T-helper 22 cell (primary cell): ENCODE results near the gene CLEC4M.
"Not testable (repeated sequence)": the region's sequence is repeated elsewhere in the genome, so short reads cannot be mapped to it uniquely, and the experiment has no call there.

Source experiments
- DNase-seq: peaks from one replicate; pipeline ENCODE4 v3.0.0-alpha.2; 2020; ENCODE audit warnings: low read depth

Gene CLEC4M

DNA sequence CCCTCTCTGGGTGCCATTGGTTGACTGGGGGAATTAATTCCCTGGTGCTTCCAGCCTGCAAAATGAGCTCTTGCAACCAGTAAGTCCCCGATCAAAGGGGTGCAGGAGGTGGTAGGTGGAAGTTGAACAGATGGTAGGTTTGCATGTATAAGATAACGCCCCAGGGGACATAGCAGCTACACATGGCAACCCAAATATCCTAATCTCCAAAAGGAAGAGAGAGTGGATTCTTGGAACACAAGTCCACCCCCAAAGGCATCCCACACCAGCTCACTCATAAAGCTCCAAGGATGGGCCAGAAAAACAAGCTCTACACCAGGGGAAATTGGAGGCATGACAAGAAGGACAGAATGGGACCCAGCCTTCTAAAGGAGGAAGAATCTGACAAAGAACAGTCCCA lies 20.5 kb upstream of the CLEC4M start:
- no peak for DNase-seq

DNA sequence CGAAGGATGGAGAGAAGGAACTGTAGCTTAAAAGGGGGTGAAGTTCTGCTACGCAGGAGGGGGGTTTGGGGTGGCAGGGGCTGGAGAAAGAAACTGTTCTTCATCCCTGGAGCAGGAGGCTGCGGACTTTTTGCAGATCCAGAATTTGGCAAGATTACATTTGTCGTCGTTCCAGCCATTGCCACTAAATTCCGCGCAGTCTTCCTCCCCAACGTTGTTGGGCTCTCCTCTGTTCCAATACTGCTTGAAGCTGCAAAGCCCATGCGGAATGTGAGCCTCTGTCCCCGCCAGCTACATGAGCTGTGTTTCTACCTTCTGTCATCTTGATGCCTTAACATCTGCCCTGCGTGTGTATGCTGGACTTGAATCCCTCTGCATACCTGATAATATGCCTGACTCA lies 20.1 kb upstream of the CLEC4M start:
- DNase-seq: no peak

DNA sequence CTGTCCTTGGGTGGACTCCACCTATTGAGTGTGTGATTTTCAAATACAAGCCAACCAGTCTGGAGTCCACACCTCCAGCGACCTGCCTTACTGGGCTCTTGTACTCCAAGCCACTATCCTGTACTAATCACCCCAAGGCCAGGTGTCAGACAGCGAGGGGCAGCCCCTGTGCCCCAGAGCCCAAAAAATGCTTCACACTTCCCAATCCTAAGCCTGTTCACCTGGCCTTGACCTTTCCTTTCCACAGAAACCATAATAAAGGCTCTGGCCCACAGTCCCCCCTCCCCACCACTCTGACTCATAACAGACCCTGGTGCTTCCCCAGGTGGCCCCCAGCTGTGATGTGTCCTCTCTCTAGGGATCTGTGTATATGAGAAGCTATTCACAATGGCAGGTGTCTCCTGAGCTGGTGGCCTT lies 19.6 kb upstream of the CLEC4M start:
- no peak for DNase-seq

DNA sequence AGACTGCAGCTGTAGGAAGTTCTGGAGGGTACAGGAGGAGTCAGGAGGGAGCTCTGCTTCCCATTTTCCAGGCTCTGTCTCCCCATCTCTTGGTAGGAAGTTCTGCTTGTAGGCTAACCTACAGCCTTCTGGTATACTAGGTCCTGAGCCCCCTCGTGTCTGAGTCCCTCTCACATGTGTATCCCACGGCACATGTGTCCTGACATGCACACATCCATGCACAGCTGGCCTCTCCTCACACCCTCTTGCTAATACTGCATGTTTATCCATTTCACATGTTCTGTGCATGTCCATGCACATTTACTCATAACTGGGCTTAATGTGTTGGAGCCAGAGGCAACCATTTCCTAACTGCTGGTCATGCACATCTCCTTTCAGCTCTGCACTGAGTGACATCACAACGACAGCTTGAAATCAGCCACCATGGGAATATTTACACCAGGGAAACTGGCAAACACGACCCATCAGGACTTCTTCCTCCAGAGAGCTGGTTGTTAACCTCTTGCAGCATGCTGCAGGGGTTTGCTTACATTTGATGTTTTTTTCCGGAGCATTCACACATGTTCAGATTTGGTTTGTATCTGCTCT lies 18.8 kb upstream of the CLEC4M start:
- no peak for DNase-seq

DNA sequence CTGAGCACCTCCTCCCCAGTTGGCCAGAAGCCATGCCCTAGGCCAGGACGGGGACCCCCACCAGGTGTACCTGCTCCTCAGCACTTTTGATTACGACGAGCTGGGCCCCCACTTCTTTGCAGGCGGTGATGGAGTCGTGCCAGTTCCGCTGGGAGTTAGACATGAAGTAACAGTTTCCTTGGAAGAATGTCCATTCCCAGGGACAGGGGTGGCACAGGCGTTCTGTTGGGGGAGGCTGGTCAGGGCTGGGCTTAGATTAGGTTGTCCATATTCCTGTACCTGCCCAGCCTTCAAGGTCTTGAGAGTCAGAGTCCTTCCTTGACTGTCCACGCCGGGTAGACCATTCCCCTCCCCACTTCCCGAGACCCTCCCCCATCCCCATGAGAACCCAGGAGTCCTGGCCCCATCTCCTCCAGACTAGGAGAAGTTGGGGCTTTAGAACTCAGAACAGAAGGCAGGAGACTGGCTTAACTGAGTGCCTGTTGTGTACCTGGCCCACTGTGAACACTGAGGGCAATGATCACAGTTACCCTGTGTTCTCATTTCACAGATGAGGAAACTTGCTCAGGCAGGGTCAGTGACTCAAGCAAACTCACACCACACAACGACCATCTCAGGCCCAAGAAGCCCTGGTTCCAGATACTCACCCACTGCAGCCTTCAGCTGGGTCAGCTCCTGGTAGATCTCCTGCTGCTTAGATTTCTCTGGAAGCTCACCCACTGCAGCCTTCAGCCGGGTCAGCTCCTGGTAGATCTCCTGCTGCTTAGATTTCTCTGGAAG lies 18.0 kb upstream of the CLEC4M start:
- no peak for DNase-seq

DNA sequence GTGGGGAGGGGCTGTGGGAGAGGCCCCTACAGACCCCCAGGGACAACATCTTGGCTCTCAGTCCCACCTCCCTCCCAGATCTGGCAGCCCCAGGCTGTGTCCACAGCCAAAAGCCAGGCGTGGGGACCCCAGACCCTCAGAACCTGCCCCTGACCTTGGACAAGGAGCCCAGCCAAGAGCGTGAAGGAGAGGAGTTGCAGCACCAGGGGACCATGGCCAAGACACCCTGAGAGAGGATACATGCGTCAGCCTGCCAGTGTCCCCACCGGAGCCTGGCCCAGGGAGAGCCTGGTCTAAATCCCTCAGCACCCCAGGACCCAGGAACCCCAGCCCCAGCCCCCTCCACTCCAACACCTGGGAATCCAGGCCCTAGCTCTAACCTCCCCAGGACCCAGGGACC lies 16.7 kb upstream of the CLEC4M start:
- DNase-seq: not testable (repeated sequence)

DNA sequence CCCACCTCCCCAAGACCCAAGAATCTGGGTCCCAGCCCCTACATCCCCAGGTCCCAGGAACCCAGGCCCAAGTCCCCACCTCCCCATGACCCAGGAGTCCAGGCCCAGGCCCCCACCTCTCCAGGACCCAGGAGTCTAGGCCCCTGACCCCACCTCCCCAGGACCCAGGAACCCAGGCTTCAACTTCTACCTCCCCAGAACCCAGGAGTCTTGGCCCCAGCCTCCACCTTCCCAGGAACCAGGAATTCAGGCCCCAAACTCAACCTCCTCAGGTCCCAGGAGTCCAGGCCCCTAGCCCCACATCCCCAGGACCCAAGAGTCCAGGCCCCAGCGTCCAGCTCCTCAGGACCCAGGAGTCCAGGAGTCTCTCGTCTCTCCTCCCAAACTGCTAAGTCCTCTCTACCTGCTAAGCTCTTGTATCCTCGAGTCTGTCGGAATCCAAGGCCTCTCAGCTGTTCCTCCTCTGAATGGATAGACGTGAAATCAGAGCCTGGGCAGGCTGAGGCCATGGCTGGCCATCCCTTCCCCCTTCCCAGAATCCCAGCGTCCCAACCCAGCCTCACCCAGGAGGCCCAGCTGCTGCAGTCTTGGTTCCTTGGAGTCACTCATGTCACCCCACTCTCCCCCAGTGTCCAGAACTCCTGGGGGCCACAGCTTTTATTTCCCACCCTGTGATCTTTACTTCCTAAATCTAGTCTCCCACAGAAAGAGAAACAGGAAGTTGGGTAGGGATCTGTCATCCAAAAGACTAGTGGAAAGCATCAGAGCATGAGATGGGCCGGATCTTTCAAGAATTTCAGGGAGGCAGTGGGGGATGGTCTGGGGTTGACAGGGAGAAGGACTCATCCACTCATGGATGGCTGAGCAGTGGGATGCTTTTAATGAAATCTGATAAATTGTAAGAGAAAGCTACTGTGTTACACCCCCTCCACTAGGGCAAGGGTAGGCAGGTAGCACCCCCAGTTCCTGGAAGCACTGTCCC lies 15.8 kb upstream of the CLEC4M start, which contains the start of gene CD209:
CD209 (minus strand) TSS at position 632 of the 982 bp plus-strand sequence; CDS start at position 609, 23 bp downstream.
- no peak for DNase-seq

DNA sequence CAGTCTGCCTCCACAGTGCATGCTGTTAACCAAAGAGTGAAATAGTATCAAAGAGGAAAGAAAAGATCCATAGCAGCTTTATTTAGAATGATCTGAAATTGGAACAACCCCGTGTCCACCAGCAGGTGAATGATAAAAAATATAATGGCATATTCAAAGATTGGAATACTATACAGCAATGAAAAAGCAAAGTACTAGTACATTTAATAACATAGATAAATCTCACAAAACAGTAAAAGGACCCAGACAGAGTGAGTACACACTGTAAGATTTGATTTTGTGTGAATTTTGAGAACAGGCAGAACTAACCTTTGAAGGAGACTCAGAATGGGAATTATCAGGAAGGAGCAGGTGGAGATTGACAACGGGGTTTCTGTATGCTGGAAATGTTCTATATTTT lies 14.9 kb upstream of the CLEC4M start:
- no peak for DNase-seq

DNA sequence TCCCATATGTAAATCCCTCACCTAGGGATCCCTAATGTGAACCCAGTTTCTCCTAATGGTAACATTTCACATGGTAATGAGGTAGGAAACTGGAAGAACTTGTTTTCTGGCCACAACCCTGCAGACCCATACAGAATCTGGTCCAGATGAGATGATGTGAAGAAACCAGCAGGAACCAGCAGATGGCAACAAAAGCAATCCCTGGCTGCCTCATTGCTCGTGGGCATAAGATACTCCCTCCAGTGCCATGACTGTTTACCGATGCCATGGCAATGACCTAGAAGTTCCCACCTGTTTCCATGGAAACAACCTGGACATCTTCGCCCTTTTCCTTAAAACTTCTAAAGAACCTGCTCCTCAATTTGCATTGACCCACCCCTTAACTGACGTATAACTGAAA lies 14.3 kb upstream of the CLEC4M start:
- DNase-seq: no peak

DNA sequence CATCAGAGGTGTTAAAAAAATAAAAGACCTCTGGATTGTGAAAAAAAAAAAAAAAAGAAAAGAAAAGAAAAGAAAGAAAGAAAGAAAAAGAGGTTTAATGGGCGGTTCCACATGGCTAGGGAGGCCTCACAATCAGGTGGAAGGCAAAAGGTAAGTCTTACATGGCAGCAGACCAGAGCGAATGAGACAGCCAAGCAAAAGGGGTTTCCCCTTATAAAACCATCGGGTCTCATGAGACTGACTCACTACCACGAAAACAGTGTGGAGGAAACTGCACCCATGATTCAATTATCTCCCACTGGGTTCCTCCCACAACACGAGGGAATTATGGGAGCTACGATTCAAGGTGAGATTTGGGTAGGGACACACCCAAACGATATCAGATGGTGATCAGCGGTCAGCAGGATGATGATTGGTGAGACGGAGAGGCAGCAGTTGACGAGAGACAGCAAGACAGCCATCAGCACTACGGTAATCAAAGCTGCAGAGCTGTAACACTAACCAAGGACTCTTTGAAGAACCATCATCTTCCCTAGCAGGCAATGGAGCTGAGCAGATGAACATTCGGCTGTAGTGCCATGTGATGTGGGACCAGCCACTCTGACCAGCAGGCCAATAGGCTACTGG lies 11.8 kb upstream of the CLEC4M start:
- DNase-seq: no peak

DNA sequence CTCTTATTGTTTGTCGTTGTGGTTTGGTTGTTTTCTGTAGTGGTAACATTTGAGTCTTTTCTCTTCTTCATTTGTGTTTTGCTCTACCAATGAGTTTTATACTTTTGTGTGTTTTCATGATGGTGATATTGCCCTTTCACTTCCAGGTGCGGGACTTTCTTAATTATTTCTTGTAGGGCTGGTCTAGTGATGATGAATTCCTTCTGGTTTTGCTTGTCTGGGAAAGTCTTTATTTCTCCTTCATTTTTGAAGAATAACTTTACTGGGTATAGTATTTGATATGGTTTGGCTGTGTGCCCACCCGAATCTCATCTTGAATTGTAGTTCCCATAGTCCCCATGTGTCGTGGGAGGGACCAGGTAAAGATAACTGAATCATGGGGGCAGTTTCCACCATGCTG lies 6.8 kb upstream of the CLEC4M start:
- no peak for DNase-seq

DNA sequence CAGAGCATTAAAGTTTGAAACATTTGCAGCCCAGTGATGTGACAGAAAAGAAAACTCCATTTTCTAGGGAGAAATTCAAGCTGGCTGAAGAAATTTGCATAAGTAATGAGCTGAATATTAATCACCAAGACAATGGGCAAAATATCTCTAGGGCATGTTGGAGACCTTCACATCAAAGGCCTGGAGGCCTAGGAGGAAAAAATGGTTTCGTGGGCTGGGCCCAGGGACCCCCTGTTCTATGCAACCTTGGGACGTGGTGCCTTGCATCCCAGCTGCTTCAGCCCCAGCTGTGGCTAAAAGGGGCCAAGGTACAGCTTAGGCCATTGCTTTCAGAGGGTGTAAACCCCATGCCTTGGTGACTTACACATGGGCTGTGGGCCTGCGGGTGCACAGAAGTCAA lies 5.7 kb upstream of the CLEC4M start:
- DNase-seq: no peak

DNA sequence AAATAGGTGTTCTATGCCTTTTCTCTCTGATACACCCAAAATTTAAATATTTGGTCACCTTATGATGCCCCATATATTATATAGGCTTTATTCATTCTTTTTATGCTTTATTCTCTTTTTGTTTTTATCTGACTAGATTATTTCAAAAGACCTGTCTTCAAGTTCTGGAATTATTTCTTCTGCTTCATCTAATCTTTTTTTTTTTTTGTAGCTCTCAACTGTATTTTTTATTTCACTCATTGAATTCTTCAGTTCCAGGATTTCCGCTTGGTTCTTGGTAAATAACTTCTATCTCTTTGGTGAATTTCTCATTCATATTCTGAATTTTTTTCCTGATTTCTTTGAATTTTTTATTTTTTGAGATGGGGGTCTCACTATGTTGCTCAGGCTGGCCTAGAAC lies 3.9 kb upstream of the CLEC4M start:
- no peak for DNase-seq

DNA sequence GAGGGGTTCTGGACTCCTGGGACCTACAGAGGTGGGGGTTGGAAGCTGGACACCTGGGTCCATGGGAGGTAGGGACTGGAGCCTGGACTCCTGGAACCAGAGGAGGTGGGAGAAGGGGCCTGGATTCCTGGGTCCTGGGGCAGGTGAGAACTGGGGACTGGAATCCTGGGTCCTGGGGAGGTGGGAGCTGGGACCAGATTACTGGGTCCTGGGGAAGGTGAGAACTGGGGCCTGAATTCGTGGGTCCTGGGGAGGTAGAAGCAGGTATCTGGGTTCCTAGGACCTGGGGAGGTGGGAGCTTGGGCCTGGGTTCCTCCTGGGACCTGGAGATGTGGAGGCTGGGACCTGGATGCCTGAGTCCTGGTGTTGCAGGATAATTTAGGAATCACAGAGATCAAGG lies 653 bp downstream of the CLEC4M start:
- no peak for DNase-seq

DNA sequence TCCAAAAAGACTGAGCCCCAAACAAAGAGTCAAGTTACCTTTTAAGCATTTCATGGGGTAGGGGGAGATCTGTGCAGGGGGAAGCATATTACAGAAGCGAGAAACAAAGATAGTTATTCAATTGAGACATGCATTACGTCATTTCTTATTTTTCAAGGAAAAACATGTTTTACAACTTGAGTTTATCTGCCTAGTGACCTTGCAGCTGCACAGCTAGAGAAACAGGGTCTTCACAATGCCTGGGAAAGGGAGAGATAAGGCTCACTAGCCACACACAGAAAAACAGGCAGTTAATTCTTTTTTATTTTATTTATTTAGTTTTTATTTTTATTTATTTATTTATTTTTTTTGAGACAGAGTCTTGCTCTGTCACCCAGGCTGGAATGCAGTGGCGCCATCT lies 1.1 kb downstream of the CLEC4M start:
- DNase-seq: not testable (repeated sequence)

DNA sequence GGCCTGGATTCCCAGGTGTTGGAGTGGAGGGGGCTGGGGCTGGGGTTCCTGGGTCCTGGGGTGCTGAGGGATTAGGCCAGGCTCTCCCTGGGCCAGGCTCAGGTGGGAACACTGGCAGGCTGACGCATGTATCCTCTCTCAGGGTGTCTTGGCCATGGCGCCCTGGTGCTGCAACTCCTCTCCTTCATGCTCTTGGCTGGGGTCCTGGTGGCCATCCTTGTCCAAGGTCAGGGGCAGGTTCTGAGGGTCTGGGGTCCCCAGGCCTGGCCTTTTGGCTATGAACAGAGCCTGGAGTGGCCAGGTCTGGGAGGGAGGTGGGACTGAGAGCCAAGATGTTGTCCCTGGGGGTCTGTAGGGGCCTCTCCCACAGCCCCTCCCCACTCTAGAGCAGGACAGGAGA lies 2.0 kb downstream of the CLEC4M start:
- not testable (repeated sequence) for DNase-seq

DNA sequence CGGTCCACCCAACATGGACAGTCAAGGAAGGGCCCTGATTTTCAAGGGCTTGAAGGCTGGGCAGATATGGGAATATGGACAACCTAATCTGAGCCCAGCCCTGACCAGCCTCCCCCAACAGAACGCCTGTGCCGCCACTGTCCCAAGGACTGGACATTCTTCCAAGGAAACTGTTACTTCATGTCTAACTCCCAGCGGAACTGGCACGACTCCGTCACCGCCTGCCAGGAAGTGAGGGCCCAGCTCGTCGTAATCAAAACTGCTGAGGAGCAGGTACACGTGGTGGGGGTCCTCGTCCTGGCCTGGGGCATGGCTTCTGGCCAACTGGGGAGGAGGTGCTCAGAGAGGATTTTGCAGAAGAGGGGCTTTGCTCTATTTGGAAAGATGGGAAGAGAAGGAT lies 3.5 kb downstream of the CLEC4M start:
- DNase-seq: no peak

DNA sequence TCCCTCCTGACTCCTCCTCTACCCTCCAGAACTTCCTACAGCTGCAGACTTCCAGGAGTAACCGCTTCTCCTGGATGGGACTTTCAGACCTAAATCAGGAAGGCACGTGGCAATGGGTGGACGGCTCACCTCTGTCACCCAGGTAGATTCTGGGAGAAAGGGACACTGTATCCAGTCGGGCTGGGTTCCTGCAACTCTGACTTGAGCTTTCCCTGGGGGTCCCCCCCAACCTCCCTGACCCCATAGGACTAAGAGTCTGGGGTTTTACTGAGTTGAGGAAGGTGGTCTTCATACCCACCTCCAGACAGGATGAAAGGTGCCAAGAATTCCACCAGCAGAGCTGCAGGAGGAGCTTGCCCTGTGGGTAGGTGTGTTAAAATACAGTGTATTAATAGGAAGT lies 4.4 kb downstream of the CLEC4M start:
- no peak for DNase-seq

DNA sequence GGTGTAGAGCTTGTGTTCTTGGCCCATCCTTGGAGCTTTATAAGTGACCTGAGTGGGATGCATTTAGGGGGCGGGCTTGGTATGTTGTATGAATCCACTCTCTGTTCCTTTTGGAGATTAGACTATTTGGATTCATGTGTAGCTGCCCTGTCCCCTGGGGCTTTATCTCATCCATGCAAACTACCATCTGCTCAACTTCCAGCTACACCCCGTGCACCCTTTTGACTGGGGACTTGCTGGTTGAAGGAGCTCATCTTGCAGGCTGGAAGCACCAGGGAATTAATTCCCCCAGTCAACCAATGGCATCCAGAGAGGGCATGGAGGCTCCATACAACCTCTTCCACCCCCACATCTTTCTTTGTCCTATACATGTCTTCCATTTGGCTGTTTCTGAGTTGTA lies 6.1 kb downstream of the CLEC4M start:
- no peak for DNase-seq

DNA sequence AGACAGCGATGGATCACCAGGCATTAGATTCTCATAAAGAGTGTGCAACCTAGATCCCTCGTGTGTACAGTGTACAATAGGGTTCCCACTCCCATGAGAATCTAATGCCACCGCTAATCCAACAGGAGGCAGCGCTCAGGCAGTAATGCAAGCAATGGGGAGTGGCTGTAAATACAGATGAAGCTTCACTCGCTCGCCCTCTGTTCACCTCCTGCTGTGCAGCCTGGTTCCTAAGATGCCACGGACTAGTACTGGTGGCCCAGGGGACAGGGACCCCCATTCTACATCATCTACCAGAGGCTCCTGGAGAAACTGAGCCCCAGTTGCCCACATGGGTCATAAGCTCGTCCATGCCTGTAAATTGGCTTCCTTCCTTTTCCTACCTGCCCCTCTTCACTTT lies 8.0 kb downstream of the CLEC4M start:
- DNase-seq: no peak

DNA sequence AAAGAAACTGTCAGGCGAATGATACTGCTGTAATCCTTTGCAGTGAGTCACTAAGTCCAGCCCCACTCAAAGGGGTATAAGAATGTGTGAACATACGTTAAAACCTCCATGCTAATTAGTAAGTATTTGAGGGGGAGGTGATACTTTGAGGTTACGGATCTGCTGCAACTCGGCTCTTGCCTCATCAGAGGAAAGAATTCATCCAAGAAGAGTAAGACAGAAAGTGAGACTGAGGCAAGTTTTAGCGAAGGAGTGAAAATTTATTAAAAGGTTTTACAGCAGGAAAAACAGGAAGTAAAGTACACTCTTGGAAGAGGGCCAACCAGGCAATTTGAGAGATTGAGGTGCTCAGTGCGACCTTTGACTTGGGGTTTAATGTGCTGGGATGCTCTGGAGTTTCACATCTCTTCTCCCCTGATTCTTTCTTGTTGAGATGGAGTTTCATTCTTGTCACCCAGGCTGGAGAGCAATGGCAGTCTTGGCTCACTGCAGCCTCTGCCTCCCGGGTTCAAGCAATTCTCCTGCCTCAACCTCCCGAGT lies 9.8 kb downstream of the CLEC4M start:
- no peak for DNase-seq

DNA sequence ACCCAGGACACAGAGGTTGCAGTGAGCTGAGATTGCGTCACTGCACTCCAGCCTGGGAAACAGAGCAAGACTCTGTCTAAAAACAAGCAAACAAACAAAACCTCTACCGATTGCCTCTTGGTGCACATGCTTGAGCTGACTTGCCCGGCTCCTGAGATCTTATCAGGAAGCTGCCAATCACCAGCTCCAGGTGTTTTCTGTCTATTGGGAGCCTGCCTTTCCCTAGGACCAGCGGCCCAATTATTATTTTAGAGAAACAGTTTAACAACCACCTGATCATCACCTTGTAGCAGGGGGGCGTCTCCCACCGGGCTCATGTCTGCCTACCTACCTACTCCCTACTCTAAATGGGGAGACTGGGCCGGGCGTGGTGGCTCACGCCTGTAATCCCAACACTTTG lies 10.8 kb downstream of the CLEC4M start:
- no peak for DNase-seq
